HFFc6 (cell line): ENCODE data around the gene IFNG. TPM values are rescaled to one million over a fixed set of nuclear protein-coding genes. Genes with fewer than 3 reads are reported as not detected.

Experiments
- DNase-seq: peaks from one replicate; pipeline ENCODE4 v3.0.0-alpha.2; 2018
- H3K27ac Mint-ChIP-seq: 2 replicates; pipeline ENCODE4 v1.8.0; 2020; ENCODE audit warnings: mild to moderate bottlenecking, mixed read lengths
- H3K27me3 Mint-ChIP-seq: 2 replicates; pipeline ENCODE4 v1.8.0; 2021; ENCODE audit warnings: mild to moderate bottlenecking, moderate library complexity, mixed read lengths; ENCODE audit not compliant: insufficient read depth
- H3K36me3 Mint-ChIP-seq: 2 replicates; pipeline ENCODE4 v1.8.0; 2021; ENCODE audit warnings: low read depth, mixed read lengths
- H3K4me1 Mint-ChIP-seq: 2 replicates; pipeline ENCODE4 v1.8.0; 2020; ENCODE audit warnings: low read depth, mixed read lengths
- H3K4me3 Mint-ChIP-seq: 2 replicates; pipeline ENCODE4 v1.8.0; 2020; ENCODE audit warnings: mild to moderate bottlenecking, moderate library complexity, mixed read lengths
- H3K9me3 Mint-ChIP-seq: 2 replicates; pipeline ENCODE4 v1.8.0; 2020; ENCODE audit warnings: mild to moderate bottlenecking, mixed read lengths
- total RNA-seq, 6 experiments: library from RNA; stranded (reverse); fragmentation: NEBNext Ultra II Directional; extraction: Animal tissue kit (Norgen Biotek cat#: 25700); gene quantifications; 2 replicates in 1 of 6; 3 replicates in 5 of 6; pipeline ENCODE4 v1.2.3, GENCODE V29; 2021
- TF ChIP-seq, protein P1 (sequence below): fragments of 200-600 bp; sonication (generic); IDR thresholded peaks from 2 replicates; pipeline ENCODE4 v1.5.0; 2021; ENCODE audit warnings: antibody characterized with exemption, mild to moderate bottlenecking

IFNG gene
- total RNA-seq, 6 experiments from 2014 or later, result not detected

DNA sequence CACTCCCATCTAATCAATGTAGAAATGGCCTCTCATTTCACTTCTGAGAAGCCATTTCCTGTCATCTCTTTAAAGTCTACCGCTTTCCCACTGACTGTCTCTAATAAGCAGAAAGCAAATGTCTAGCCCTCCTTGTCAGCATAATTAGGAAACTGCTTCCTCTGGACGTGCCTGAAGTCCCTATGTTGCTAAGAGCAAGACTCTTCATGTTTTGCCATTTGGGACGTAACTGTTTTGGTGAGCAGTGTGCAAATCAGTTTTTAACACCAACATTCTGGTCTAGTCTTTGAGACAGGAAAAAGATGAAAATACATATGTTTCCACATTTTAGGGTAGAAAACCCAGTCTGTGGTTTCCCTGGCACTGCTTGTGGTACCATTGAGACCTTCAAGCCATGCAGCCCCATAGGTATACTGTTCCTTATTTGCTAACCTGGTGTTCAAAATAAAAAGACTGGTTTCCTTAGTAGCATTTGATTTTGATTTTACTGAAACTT is 22.2 kb downstream of the IFNG start:
- Mint-ChIP-seq H3K9me3 (no peaks in the 10 kb centered on the region), H3K4me1 (no peaks in the 10 kb centered on the region), H3K4me3 (no peak overlapping the region), H3K27me3 (peaks cover 3% of the 10 kb centered on the region), H3K36me3 (no peaks in the 10 kb centered on the region), H3K27ac (no peak overlapping the region)
- TF ChIP-seq, protein P1, sequence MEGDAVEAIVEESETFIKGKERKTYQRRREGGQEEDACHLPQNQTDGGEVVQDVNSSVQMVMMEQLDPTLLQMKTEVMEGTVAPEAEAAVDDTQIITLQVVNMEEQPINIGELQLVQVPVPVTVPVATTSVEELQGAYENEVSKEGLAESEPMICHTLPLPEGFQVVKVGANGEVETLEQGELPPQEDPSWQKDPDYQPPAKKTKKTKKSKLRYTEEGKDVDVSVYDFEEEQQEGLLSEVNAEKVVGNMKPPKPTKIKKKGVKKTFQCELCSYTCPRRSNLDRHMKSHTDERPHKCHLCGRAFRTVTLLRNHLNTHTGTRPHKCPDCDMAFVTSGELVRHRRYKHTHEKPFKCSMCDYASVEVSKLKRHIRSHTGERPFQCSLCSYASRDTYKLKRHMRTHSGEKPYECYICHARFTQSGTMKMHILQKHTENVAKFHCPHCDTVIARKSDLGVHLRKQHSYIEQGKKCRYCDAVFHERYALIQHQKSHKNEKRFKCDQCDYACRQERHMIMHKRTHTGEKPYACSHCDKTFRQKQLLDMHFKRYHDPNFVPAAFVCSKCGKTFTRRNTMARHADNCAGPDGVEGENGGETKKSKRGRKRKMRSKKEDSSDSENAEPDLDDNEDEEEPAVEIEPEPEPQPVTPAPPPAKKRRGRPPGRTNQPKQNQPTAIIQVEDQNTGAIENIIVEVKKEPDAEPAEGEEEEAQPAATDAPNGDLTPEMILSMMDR, result no peak
- DNase-seq, result no peak

DNA sequence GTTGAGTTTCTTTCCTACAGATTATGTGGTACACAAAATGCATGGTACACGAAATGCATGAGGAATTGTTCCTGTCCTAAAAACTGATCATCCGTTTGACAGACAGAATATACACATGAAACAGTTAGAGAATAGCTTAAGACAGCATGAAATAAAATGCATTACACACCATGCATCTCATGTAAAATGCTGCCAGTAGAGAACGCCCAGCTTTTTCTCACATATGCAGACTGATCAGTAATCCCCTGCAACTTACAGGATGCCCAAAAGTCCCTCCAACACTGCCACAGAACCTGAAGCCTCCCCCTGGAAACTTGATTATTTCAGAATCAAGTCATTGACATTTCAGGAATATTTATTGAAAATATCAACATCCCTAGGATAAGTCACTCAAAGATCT is 24.0 kb downstream of the IFNG start:
- H3K4me3 Mint-ChIP-seq, result no peak overlapping the region
- peaks cover under 1% of the 10 kb centered on the region; the same call in 1 of the 2 replicates for H3K9me3 Mint-ChIP-seq
- H3K36me3 Mint-ChIP-seq, result no peaks in the 10 kb centered on the region
- H3K27me3 Mint-ChIP-seq, result peaks cover 3% of the 10 kb centered on the region; the same call in 1 of the 2 replicates
- H3K27ac Mint-ChIP-seq, result no peak overlapping the region
- TF ChIP-seq, protein P1, result no peak
- no peaks in the 10 kb centered on the region for H3K4me1 Mint-ChIP-seq
- DNase-seq, result no peak

DNA sequence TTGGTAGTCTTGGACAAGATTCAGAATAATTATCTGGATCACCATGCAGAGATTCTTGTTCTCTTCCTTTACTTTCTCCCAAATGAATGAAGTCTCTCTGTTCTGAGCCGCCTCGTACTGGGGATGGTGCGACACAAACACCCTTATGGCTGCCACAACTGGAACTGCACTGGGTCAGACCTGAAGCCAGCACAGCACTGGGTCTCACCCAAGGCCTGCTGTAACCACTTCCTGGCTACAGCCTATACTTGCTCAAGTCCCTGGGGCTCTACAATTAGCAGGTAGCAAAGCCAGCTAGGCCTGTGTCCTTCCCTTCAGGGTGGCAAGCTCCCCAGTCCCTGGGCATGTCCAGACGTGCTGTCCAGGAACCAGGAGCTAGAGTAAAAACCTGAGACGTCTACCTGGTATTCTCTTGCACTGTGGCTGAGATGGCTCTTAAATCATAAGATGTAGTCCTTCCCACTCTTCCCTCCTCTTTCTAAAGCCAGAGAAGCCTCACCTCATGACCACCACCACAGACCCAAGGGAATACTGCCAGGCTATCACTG is 27.6 kb downstream of the IFNG start:
- H3K36me3 Mint-ChIP-seq, result no peaks in the 10 kb centered on the region
- no peaks in the 10 kb centered on the region for H3K4me1 Mint-ChIP-seq
- H3K27ac Mint-ChIP-seq, result no peak overlapping the region
- TF ChIP-seq, protein P1, result no peak
- no peak for DNase-seq
- H3K27me3 Mint-ChIP-seq, result peaks cover 1% of the 10 kb centered on the region; the same call in 1 of the 2 replicates
- peaks cover 16% of the 10 kb centered on the region for H3K9me3 Mint-ChIP-seq
- no peak overlapping the region for H3K4me3 Mint-ChIP-seq

DNA sequence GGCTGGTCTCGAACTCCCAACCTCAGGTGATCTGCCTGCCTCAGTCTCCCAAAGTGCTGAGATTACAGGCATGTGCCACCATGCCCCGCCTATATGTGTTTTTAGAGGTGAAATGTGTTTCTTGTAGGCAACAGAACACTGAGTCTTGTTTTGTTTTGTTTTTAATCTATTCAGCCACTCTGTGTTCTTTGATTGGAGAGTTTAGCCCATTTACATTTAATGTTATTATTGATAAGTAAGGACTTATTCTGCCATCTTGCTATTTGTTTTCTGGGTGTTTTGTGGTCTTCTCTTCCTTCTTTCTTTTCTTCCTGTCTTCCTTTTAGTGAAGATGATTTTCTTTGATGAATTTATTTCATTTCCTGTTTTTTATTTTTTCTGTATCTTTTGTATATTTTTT is 29.6 kb downstream of the IFNG start:
- Mint-ChIP-seq H3K27ac (no peak overlapping the region), H3K36me3 (no peaks in the 10 kb centered on the region), H3K4me3 (no peak overlapping the region), H3K27me3 (no peaks in the 10 kb centered on the region; the same call in 1 of the 2 replicates), H3K4me1 (no peaks in the 10 kb centered on the region), H3K9me3 (peaks cover 16% of the 10 kb centered on the region)
- DNase-seq, result no peak
- TF ChIP-seq, protein P1, result no peak

DNA sequence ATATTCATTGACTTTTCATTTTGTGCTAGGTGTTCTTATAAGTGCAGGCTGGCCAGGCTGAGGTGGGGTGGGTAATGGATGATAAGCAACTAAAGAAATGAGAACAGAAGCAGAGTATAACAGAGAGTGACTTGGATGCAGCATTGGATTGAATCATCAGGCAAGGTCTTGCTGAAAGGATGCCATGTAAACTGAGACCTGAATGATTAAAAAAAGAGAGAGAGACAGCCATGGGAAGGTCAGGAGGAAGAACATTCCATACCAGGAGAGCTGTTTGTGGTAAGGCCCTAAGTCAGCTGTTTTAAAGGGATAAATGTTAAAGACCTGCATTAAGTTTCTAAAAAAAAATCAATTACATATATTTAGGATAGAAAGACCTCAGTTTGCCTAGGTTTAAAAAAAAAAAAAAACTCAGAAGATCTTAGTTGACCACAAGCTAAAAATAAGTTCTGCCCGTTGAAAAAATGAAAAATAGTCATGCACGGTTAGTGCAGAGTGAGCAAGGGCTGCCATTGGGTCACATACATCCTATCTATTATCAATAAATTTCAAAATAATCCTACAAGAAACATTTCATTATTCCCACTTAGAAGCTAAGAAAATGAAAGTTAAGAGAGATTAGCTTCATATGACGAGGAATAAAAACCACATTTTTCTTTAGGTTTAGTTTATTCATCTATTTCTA is 37.2 kb downstream of the IFNG start:
- Mint-ChIP-seq H3K36me3 (no peaks in the 10 kb centered on the region), H3K4me1 (no peaks in the 10 kb centered on the region), H3K27ac (no peak overlapping the region), H3K4me3 (no peak overlapping the region), H3K9me3 (no peaks in the 10 kb centered on the region), H3K27me3 (no peaks in the 10 kb centered on the region)
- TF ChIP-seq, protein P1, result no peak
- DNase-seq, result no peak
